ENCODE data around the gene CASP7. TPM values are rescaled to one million over a fixed set of nuclear protein-coding genes. Genes with fewer than 3 reads are reported as not detected.

Gene CASP7
- total RNA-seq, 1 experiment from 2014 or later: 4.7 TPM

- no peaks in the 10 kb centered on the region for H3K27me3 ChIP-seq (ENCODE audit: insufficient read depth, low read length)
- H3K4me1 ChIP-seq (ENCODE audit: insufficient read depth, low read length): no peaks in the 10 kb centered on the region
- no peak overlapping the region for H3K56ac ChIP-seq (ENCODE audit: insufficient read length, low read depth, low read length)
- H4K91ac ChIP-seq (ENCODE audit: insufficient read length, low read depth, low read length): no peak overlapping the region
- Mint-ChIP-seq H3K27me3 (ENCODE audit: low read depth) (peaks cover 1% of the 10 kb centered on the region; the same call in 1 of the 2 replicates), H3K36me3 (ENCODE audit: insufficient read depth in 1 of 3, low read depth in 3 of 3) (peaks cover 10 to 29% (median 14%) of the 10 kb centered on the region in 3 experiments), H3K4me3 (no peak overlapping the region), H3K9me3 (peaks cover 8 to 14% of the 10 kb centered on the region in 2 experiments), H3K27ac (no peak overlapping the region), H3K4me1 (peaks cover 15 to 19% of the 10 kb centered on the region in 2 experiments)
- no peak overlapping the region for H4K8ac ChIP-seq (replicated peaks; ENCODE audit: insufficient read length, low read depth, low read length)
- no peak overlapping the region for H3K4ac ChIP-seq (ENCODE audit: low read depth, low read length)
- H3K18ac ChIP-seq (ENCODE audit: insufficient read length, low read depth, low read length): no peak overlapping the region
- H2BK15ac ChIP-seq (ENCODE audit: low read depth, low read length): no peak overlapping the region
- no peak overlapping the region for H3K4me2 ChIP-seq (ENCODE audit: insufficient read depth, insufficient read length, low read length)
- no peaks in the 10 kb centered on the region for H3K9me3 ChIP-seq (ENCODE audit: control insufficient read depth, low read depth, low read length)
- no peak overlapping the region for H2BK20ac ChIP-seq (ENCODE audit: low read depth, low read length, poor library complexity, severe bottlenecking)
- no peaks in the 10 kb centered on the region for H3K79me2 ChIP-seq (ENCODE audit: insufficient read depth, low read length)
- H4K5ac ChIP-seq (ENCODE audit: insufficient read length, low read depth, low read length): no peak overlapping the region
- WGBS (ENCODE audit: extremely low coverage, insufficient read length, low lambda C conversion rate): no CpG with 5 or more reads among the region's 3 CpGs
- H2BK12ac ChIP-seq (ENCODE audit: insufficient read length, low read depth, low read length): no peak overlapping the region
- no peak for DNase-seq
- H3K79me1 ChIP-seq (ENCODE audit: insufficient read depth, low read depth, low read length, poor library complexity, severe bottlenecking): no peaks in the 10 kb centered on the region
- H2BK120ac ChIP-seq (ENCODE audit: low read depth, low read length, poor library complexity, severe bottlenecking): no peak overlapping the region
- no peak overlapping the region for H2AK5ac ChIP-seq (ENCODE audit: insufficient read length, low read length)
- H2BK5ac ChIP-seq (ENCODE audit: insufficient read length, low read length): no peak overlapping the region
- H3K27ac ChIP-seq (ENCODE audit: insufficient read length, low read depth, low read length): no peak overlapping the region
- H3K14ac ChIP-seq (ENCODE audit: insufficient read depth, low read length): no peak overlapping the region
- no peaks in the 10 kb centered on the region for H4K20me1 ChIP-seq (ENCODE audit: control insufficient read depth, insufficient read depth, insufficient read length)
- H3K9ac ChIP-seq (ENCODE audit: extremely low read depth, insufficient read length, low read length): no peak overlapping the region
- TF ChIP-seq CTCF (conservative IDR thresholded peaks at IDR 0.05): no peak
- no peak overlapping the region for H3T11ph ChIP-seq (ENCODE audit: low read length)
- H2AFZ ChIP-seq (ENCODE audit: low read length): no peak overlapping the region
- peaks cover 2% of the 10 kb centered on the region for H3K23me2 ChIP-seq (ENCODE audit: insufficient read length, low read depth, low read length, poor library complexity, severe bottlenecking)
- H3K23ac ChIP-seq (ENCODE audit: insufficient read length, low read depth, low read length): no peak overlapping the region
These were observed 17.9 kb downstream of the CASP7 start for GRCh38 chr10:113697595-113697994.

Measured in H9 (cell line).